OCI-LY7 (cell line): ENCODE results near the gene LDLRAD1.

ENCODE experiments used
- CTCF ChIP-seq: fragments of 200-600 bp; sonication (generic); conservative IDR thresholded peaks from 2 replicates; pipeline ENCODE4 v1.5.1; 2014; ENCODE audit warnings: mild to moderate bottlenecking, antibody characterized with exemption, low read length, moderate library complexity, mixed read lengths
- EZH2phosphoT487 ChIP-seq: fragments of 200-600 bp; sonication (generic); IDR thresholded peaks from 2 replicates; pipeline ENCODE4 v1.6.1; 2018; ENCODE audit warnings: low read depth, borderline replicate concordance, mild to moderate bottlenecking, mixed run types, antibody characterized with exemption, low read length, moderate library complexity, mixed read lengths

DNA sequence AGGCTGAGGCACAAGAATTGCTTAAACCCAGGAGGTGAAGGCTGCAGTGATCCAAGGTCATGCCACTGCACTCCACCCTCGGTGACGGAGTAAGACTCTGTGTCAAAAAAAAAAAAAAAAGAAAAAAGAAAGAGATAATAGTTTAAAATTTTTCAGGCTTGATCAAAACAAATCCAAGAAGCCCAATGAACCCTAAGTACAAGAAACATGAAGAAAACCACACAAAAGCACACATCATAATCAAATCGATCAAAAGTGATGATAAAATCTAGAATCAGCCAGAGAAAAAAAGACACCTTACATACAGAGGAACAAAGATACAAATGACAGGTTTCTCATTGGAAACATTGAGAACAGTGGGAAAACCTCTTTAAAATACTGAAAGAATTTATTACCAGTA lies 31.5 kb downstream of the LDLRAD1 start:
- TF ChIP-seq CTCF (no peak), EZH2phosphoT487 (no peak)
